GM19238 (cell line): ENCODE results near the gene GPC6.

ENCODE experiments used
- DNase-seq: peaks from one replicate; pipeline ENCODE4 v3.0.0; 2011; ENCODE audit warnings: low spot score; ENCODE audit not compliant: insufficient read length

GPC6 gene

GRCh38 chr13:94153586-94153985, 927.0 kb downstream of the GPC6 start:
- DNase-seq: no peak

DNA sequence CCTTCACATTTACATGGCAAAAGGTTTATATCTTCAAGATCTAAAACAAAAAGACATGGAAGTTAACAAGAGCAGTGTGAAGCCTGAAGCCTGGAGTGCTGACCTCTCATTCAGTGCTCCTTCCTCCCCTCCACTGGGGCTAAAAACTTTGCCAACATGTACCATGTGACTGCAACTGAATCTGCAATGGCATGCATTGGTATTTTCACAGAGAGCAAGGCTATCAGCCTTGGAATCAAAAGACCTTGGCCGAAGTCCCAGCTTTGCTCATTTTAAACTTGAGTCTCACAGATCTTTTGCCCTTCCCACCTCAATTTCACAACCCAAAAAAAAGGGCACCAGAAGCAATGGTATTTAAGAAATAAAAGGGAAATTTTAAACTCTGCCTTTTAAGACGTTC, 927.8 kb downstream of the GPC6 start:
- no peak for DNase-seq

- DNase-seq: no peak
Observed at GRCh38 chr13:94157705-94158218, 931.2 kb downstream of the GPC6 start.

DNA sequence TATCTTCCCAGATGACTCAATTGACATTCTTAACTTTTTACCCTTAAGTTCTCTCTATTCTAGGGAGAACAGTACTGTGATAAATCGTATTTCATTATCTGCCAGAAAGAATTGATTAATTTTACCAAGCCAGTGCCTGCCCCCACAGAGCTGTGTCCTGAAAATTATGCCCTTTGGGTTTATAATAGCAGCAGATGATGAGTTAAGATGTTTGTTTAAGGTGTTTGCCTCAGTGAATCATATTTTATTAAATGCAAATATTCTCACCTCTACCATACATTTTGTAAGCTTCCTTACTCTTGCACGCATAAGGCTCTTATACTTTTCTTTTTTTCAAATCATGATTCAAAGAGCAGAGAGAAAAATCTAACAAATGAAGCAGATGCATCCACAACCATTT, 934.3 kb downstream of the GPC6 start:
- DNase-seq: no peak

DNA sequence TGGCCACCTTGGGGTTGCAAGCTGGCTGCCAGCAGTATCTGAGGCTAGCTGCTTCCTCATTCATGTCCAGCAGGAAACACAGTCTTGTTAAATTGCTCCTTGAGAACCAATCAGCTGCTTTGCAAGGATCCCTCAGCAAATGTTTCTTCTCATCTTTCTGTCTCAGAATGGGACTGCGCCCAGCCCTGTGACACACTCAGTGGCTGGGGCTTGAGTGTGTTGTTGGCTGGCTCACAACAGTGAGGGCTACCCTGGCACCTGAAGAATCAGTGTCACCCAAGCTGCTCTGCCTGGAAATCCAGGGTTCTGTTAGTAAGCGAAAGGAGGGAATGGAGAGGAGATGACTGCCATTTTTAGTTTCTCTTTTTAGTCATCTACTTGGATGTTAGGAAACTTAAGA, 935.7 kb downstream of the GPC6 start:
- DNase-seq: no peak

DNA sequence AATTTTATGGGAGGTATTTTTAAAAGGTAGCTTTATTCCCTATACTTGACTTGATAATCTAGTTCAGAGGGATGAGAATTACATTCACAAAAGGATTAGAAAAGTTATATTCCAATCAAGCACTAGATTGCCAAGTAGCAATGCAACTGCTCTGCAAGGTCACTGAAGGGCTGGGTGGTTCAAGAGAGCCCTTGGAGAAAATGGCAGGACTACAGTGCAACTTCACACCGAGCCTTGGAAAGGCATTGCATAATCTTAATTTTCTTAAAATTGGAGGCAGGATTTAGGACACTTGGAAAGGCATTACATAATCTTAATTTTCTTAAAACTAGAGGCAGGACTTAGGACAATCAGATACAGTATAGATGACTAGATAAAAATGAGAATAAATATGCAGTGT, 936.9 kb downstream of the GPC6 start:
- DNase-seq: no peak

GRCh38 chr13:94168783-94169453, 942.3 kb downstream of the GPC6 start:
- DNase-seq: no peak

- no peak for DNase-seq
Observed at GRCh38 chr13:94169454-94170144, 943.0 kb downstream of the GPC6 start.

GRCh38 chr13:94170145-94170571, 943.6 kb downstream of the GPC6 start:
- DNase-seq: no peak

- DNase-seq: no peak
Observed at GRCh38 chr13:94172416-94172815, 945.8 kb downstream of the GPC6 start.

GRCh38 chr13:94173312-94173854, 946.8 kb downstream of the GPC6 start:
- no peak for DNase-seq

DNA sequence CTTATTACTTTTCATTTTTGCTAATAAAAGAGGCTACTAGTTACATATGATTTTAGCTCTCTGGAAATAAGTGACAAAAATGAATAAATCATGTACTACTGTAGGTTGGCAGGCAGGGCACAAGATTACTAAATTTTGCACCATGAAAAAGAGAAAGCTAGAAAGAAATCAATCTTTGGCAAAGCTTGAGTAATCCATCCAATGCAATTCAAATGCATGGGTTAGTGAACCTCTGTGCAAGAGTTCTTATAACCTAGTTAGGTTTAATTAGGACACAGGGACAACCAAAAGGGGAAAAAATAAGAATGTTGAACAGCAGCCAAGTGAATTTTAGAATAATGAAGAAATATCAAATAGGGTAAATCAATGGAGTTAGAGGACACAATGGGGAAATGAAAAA, 947.4 kb downstream of the GPC6 start:
- DNase-seq: no peak

DNA sequence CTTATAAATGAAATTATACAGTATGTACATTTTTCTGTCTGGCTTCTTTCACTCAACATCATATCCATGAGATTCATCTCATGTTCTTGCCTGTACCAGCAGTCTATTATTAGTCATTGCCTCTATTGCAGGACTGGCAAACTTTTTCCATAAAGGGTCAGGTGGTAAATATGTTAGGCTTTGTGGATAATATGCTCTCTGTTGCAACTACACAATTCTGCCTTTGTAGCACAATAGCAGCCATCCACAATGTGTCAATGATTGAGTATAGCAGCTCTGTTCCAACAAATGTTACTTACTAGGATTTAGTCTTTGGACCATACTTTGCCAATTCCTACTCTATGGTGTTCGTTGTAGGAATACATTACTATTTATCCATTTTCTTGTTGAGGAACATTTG, 948.5 kb downstream of the GPC6 start:
- no peak for DNase-seq

DNA sequence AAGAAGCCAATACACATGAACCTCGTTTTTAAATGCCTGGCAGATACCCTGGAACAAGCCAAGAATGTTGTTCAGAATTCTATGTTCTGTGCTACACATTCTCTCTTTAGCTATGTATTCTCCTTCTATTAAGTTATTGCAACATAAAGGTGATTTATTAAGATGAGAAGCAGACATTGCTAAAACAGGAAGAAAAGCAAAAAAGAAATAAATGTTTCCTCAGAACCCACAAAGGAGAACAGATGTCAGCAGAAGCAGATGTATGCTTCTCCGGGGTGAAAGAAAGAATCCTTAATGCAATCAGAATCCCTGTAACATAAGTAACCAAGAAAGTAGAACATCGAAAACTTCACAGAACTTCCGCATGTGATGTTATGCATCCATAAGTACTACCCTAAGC, 950.0 kb downstream of the GPC6 start:
- DNase-seq: no peak

DNA sequence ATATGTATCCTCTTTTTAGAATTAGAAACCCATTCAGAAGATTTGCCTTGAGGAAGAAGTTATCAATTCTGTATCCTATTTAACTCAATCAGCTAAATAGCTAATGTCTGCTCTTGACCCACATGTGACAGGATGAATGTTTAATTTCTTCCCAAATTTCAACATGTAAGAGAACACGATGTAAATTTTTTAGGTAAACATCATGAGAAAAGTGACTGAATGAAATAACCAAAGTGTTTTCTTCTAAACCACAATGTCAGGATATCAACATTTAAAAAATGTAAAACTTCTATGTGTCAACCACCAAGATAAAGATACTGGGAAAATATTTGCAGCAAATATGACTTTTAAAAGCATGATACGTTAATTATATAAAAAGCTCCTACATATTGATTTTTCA, 950.4 kb downstream of the GPC6 start:
- no peak for DNase-seq

DNA sequence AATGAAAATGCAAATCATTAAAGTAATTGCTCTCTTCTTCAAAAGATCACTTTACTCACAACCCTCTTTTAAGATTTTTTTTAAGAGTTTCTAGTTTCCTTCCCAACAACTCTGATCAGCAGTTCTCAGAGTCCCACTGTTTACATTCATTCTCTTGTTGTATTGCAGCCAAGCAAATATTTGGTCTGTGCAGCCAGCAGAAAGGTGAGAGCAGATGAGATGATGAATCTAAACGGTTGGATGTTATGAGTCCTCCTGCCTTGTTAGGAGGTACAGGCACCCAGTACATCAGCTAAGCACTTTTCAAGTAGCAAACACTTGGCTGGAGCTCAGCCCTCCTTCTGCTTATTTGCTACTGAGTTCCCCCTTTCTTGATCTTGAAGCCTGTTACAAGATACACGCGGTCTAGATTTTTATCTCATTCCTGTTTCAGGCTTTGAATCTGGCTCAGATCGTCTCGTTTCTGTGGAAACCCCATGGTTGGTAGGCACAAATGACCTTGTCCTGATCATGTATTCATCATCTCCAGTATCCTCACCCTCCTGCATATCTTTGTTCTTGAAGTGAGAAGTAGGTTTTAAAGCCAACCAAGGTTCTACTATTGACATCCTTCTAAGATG, 952.1 kb downstream of the GPC6 start:
- no peak for DNase-seq

DNA sequence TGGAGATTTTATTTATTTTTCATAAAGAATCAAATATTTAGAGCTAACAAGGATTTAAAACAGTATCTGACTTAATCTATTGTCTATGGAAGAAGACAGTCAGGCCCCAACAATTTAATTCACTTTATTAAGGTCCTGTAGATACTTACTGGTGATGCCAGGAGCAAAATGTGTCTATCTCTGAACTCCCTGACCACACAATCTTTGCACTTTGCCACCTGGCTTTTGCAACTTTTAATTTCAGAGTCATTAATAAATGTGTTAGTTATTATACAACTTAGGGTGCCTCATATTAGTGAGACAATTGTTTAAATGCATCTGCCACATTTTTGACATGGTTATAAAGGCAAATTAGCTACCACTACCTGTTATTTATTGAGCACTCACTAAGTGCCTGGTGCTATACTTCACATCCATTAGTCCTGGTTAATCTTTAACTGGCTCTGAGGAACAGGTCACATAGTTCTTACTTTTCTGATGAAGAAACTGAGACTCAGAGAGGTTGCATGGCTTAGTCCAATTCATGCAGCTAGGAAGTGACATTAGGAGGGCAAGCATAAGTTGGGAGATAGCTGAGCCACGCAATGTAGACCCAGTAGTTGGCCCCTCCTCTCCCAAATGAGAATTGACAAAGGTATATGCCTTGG, 955.0 kb downstream of the GPC6 start:
- no peak for DNase-seq

DNA sequence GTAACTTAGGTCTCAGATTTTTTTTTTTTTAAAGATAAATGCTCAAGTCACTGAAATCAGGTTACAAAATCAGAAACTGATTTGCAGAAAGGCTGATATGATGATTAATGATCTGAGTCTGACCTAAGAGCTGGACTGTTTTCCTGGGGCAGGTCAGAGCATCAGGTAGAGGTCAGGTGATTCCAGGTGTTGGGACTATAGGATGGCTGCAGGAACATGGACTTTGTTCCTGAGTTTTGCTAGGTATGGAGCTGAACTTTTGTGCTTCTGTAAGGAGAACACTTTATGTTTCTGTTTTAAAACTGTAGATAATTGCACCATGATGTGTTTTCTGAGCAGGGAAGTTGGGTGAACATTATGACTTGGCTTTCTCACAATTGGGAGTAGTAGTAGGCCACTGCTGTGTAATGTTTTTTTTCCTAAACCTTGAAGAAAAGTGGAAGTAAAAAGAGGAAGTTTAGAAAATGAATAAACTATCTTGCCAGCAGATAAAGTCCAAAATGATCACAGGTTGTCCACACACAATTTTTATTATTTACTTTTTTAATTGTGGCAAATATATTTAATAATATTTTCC, 955.7 kb downstream of the GPC6 start:
- no peak for DNase-seq

- no peak for DNase-seq
Observed at GRCh38 chr13:94186470-94186869, 959.9 kb downstream of the GPC6 start.

GRCh38 chr13:94188201-94188854, 961.7 kb downstream of the GPC6 start:
- DNase-seq: no peak

DNA sequence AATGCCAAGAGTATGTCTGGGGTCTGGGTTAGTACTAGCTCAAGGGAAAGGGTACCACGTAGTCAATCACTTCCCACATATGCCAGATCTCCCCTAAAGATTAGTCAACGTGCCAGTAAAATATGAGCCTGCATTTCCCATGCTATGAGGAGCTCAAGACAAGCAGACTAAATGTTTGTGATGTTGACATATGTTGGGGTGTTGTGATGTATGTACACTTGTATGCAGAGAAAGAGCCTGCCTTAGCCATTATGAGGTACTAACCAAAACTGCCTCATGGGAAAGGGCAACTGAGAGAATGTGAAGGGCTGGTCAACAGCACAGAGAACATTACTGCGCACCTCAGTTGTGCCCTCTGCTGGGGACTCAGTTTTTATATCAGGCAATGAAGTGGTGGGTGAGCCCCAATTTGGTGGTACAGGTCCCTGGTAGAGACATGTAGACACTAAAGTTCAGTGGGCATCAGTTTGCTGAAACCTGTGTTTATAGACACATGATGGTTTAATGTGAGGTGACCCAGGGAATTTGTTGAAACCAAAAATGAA, 965.9 kb downstream of the GPC6 start:
- no peak for DNase-seq
